ENCODE measurements around the gene DLG5. TPM values are rescaled to one million over a fixed set of nuclear protein-coding genes. Genes with fewer than 3 reads are reported as not detected.

The DLG5 gene
- total RNA-seq, 2 donors from 2014 or later, result 22.6 to 35.6 TPM

DNA sequence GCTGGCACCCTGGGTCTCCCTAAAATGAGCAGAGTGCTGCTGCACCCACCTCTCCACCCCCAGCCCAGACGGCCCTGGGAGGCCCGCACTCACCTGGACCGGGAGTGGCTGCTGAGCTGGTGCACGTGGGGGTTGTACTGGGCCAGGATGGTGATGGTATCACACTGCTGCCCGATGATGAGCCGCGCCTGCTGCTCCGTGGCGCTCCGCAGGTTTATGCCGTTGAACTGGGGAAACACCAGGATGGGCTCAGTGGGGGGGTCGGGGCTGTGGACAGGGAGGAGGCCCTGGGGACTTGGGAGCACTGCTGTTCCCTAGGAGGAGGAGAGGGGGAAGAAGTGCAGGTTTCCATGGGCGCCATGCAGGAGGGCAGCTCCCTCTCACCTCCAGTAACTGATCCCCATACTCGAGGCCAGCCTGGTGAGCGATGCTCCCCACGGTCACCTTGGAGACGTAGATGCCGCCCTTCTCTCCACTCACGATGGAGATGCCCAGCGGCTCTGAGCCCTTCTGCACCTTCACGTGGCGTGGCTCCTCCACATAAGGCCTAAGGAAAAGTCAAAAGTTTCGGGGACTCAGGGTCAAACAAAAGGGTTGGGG is 114.6 kb downstream of the DLG5 start:
- no peak overlapping the region for H3K27ac ChIP-seq
- ATAC-seq, result no peak
- 92 to 96% methylated on average over 8 to 23 of the region's 23 CpGs for WGBS, 2 donors

DNA sequence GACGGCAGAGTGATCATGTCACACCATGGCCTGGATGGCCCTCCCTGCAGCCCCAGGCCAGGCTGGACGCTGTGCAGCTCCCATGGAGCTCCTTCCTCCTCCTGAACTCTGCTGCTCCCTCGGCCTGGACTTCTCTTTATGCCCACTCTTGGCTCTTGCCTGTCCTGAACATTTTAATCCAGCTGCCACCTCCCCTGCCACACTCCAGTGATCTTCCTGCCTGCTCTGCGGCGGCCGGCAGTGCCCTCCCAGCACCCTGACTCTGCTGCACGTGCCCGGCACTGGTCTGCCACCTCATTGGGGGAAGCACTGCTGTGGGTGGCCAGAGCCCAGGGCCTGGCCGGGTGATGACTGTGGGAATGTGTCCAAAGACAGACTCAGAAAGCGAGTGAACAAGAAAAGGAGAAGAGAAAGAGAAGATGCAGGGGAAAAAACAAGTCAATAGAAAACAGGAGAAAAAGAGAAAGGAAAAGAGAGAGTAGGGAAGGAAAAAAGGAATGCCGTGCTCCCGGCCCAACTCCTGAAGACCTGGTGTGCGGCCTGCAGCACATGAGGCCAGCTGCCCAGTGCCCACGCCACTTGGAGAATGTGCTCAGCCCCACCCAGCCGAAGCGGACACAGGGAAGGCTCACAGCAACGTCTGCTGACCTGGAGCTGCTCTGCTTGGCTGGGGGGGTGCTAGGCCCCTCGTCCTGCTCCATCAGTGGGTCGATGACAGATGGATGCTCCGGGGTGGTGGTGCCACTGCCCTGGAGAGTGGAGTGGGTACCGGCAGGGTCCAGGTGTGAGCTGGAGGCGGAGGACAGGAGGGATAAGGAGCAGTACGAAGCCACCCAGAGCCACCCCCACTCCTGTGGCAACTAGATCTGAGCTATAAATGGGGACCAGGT is 115.9 kb downstream of the DLG5 start:
- Histone ChIP-seq H3K9me3 (no peaks in the 10 kb centered on the region), H3K27ac (no peak overlapping the region), H3K36me3 (replicated peaks in 1 of 2; ENCODE audit: insufficient read depth in 1 of 2, low read depth in 2 of 2) (peaks cover 0 to 18% of the 10 kb centered on the region in 2 donors), H3K4me1 (no peaks in the 10 kb centered on the region), H3K4me3 (no peak overlapping the region), H3K27me3 (no peaks in the 10 kb centered on the region)
- DNase-seq, result no peak
- intact Hi-C loops (cut with DNase I), result no loop called here
- ATAC-seq, result no peak
- 88 to 91% methylated on average over 22 to 23 of the region's 23 CpGs for WGBS, 2 donors
- TF ChIP-seq, protein P1, sequence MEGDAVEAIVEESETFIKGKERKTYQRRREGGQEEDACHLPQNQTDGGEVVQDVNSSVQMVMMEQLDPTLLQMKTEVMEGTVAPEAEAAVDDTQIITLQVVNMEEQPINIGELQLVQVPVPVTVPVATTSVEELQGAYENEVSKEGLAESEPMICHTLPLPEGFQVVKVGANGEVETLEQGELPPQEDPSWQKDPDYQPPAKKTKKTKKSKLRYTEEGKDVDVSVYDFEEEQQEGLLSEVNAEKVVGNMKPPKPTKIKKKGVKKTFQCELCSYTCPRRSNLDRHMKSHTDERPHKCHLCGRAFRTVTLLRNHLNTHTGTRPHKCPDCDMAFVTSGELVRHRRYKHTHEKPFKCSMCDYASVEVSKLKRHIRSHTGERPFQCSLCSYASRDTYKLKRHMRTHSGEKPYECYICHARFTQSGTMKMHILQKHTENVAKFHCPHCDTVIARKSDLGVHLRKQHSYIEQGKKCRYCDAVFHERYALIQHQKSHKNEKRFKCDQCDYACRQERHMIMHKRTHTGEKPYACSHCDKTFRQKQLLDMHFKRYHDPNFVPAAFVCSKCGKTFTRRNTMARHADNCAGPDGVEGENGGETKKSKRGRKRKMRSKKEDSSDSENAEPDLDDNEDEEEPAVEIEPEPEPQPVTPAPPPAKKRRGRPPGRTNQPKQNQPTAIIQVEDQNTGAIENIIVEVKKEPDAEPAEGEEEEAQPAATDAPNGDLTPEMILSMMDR (IDR thresholded peaks at IDR 0.05), result no peak
- TF ChIP-seq POLR2A (IDR thresholded peaks at IDR 0.05), result no peak

More for the DNA sequence above, 114.6 kb downstream of the DLG5 start:
- no peak for DNase-seq
- no peaks in the 10 kb centered on the region for H3K27me3 ChIP-seq
- H3K36me3 ChIP-seq (replicated peaks in 1 of 2; ENCODE audit: insufficient read depth in 1 of 2, low read depth in 2 of 2), result peaks cover 0 to 22% of the 10 kb centered on the region in 2 donors
- no peak for TF ChIP-seq POLR2A (IDR thresholded peaks at IDR 0.05)
- TF ChIP-seq, protein P1 (IDR thresholded peaks at IDR 0.05), result no peak
- intact Hi-C loops (cut with DNase I), result no loop called here
- H3K4me3 ChIP-seq, result no peak overlapping the region
- no peaks in the 10 kb centered on the region for H3K9me3 ChIP-seq
- no peaks in the 10 kb centered on the region for H3K4me1 ChIP-seq

- no peaks in the 10 kb centered on the region for H3K9me3 ChIP-seq
- H3K4me3 ChIP-seq, result no peak overlapping the region
- no peak for ATAC-seq
- no peak for DNase-seq
- no peaks in the 10 kb centered on the region for H3K27me3 ChIP-seq
- WGBS, 2 donors, result 87 to 100% methylated on average over 4 to 8 of the region's 8 CpGs
- no peaks in the 10 kb centered on the region for H3K4me1 ChIP-seq
- TF ChIP-seq POLR2A (IDR thresholded peaks at IDR 0.05), result no peak
- TF ChIP-seq, protein P1 (IDR thresholded peaks at IDR 0.05), result no peak
- H3K36me3 ChIP-seq (replicated peaks in 1 of 2; ENCODE audit: insufficient read depth in 1 of 2, low read depth in 2 of 2), result peaks cover 0 to 23% of the 10 kb centered on the region in 2 donors
- intact Hi-C loops (cut with DNase I), result no loop called here
- H3K27ac ChIP-seq, result no peak overlapping the region
Measured at GRCh38 chr10:77809336-77809735, 117.2 kb downstream of the DLG5 start.

DNA sequence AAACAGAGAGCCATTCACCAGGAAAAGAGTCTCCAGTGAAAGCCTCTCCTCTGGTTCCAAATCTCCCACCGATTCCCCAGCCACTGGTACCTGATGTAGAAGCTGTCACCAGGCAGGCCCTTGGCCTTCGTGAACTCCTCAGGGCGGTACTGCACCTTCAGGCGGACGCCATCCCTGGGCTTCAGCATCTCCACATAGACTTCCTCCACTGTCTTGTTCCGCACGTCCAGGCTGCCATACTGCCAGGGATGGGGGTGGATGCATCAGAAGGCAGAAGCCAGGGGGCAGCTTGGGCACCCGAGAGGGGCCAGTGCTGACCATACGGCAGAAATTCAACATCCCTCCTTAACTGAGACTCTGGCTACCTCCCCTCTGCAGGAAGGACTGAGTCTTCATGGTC is 118.8 kb downstream of the DLG5 start:
- H3K4me1 ChIP-seq, result no peaks in the 10 kb centered on the region
- peaks cover 0 to 23% of the 10 kb centered on the region in 2 donors for H3K36me3 ChIP-seq (replicated peaks in 1 of 2; ENCODE audit: insufficient read depth in 1 of 2, low read depth in 2 of 2)
- intact Hi-C loops (cut with DNase I), result no loop called here
- H3K27me3 ChIP-seq, result no peaks in the 10 kb centered on the region
- H3K4me3 ChIP-seq, result no peak overlapping the region
- no peak for DNase-seq
- no peak for ATAC-seq
- 91% methylated on average over 4 to 7 of the region's 9 CpGs for WGBS, 2 donors
- H3K9me3 ChIP-seq, result no peaks in the 10 kb centered on the region
- H3K27ac ChIP-seq, result no peak overlapping the region
- TF ChIP-seq POLR2A (IDR thresholded peaks at IDR 0.05), result no peak
- TF ChIP-seq, protein P1 (IDR thresholded peaks at IDR 0.05), result no peak
